SK-N-SH treated with all-trans-retinoic acid at 6 μM for 48 hours (cell line): ENCODE measurements around the gene SUN2.

Source experiments
- ATAC-seq: fragments of 200-7000 bp; cut with Tn5 transposase; 3 replicates; pipeline ENCODE4 v1.9.1; 2020; ENCODE audit warnings: mild to moderate bottlenecking, moderate library complexity
- ARNTL ChIP-seq: fragments of 450-650 bp; formaldehyde crosslinking; IDR thresholded peaks from 2 replicates; pipeline ENCODE4 v1.5.0; 2020; ENCODE audit warnings: low read depth, mild to moderate bottlenecking, moderate library complexity, borderline replicate concordance
- BACH2 ChIP-seq: fragments of 250-450 bp; sonication (Bioruptor Pico); IDR thresholded peaks from 2 replicates; pipeline ENCODE4 v1.9.0; 2021; ENCODE audit warnings: mild to moderate bottlenecking, borderline replicate concordance
- CSDC2 ChIP-seq: fragments of 250-450 bp; sonication (Bioruptor Pico); IDR thresholded peaks from 2 replicates; pipeline ENCODE4 v1.5.0; 2020; ENCODE audit warnings: mild to moderate bottlenecking, moderate library complexity
- ESRRG ChIP-seq: fragments of 250-450 bp; sonication (Bioruptor Pico); IDR thresholded peaks from 2 replicates; pipeline ENCODE4 v1.6.1; 2021; ENCODE audit warnings: mild to moderate bottlenecking
- GLIS3 ChIP-seq: fragments of 250-450 bp; sonication (Bioruptor Pico); IDR thresholded peaks from 2 replicates; pipeline ENCODE4 v1.5.0; 2020; ENCODE audit warnings: mild to moderate bottlenecking, moderate library complexity
- ISL1 ChIP-seq: fragments of 250-450 bp; sonication (Bioruptor Pico); IDR thresholded peaks from 2 replicates; pipeline ENCODE4 v2.1.2; 2022; ENCODE audit warnings: mild to moderate bottlenecking, moderate library complexity
- OSR1 ChIP-seq: fragments of 250-450 bp; sonication (Bioruptor Pico); IDR thresholded peaks from 2 replicates; pipeline ENCODE4 v1.8.0; 2022; ENCODE audit warnings: moderate library complexity, mild to moderate bottlenecking, inconsistent platforms
- PPARA ChIP-seq: fragments of 250-450 bp; sonication (Bioruptor Pico); IDR thresholded peaks from 2 replicates; pipeline ENCODE4 v1.5.0; 2020; ENCODE audit warnings: mild to moderate bottlenecking, borderline replicate concordance
- RARB ChIP-seq: fragments of 250-450 bp; sonication (Bioruptor Pico); IDR thresholded peaks from 2 replicates; pipeline ENCODE4 v1.8.0; 2021; ENCODE audit warnings: mild to moderate bottlenecking, moderate library complexity
- SNAI2 ChIP-seq: fragments of 250-450 bp; sonication (Bioruptor Pico); IDR thresholded peaks from 2 replicates; pipeline ENCODE4 v1.5.0; 2020; ENCODE audit warnings: mild to moderate bottlenecking, moderate library complexity
- TCF4 ChIP-seq: fragments of 250-450 bp; sonication (Bioruptor Pico); IDR thresholded peaks from 2 replicates; pipeline ENCODE4 v1.8.0; 2021; ENCODE audit warnings: mild to moderate bottlenecking, moderate library complexity, borderline replicate concordance
- TOX ChIP-seq: fragments of 250-450 bp; sonication (Bioruptor Pico); IDR thresholded peaks from 2 replicates; pipeline ENCODE4 v1.8.0; 2021; ENCODE audit warnings: mild to moderate bottlenecking, moderate library complexity, borderline replicate concordance
- ZC3H10 ChIP-seq: fragments of 250-450 bp; sonication (Bioruptor Pico); IDR thresholded peaks from 2 replicates; pipeline ENCODE4 v1.5.1; 2021; ENCODE audit warnings: mild to moderate bottlenecking, moderate library complexity
- ZFP3 ChIP-seq: fragments of 250-450 bp; sonication (Bioruptor Pico); IDR thresholded peaks from 2 replicates; pipeline ENCODE4 v1.5.0; 2020; ENCODE audit warnings: mild to moderate bottlenecking, moderate library complexity
- ZFP30 ChIP-seq: fragments of 450-650 bp; formaldehyde crosslinking; IDR thresholded peaks from 2 replicates; pipeline ENCODE4 v1.5.0; 2022; ENCODE audit warnings: mild to moderate bottlenecking, moderate library complexity
- ZNF565 ChIP-seq: fragments of 450-650 bp; formaldehyde crosslinking; conservative IDR thresholded peaks from 2 replicates; pipeline ENCODE4 v1.5.0; 2020; ENCODE audit warnings: low read depth, mild to moderate bottlenecking, moderate library complexity
- ZNF8 ChIP-seq: fragments of 450-650 bp; formaldehyde crosslinking; IDR thresholded peaks from 2 replicates; pipeline ENCODE4 v1.5.0; 2020; ENCODE audit warnings: mild to moderate bottlenecking, moderate library complexity
- TF ChIP-seq, protein P1 (sequence below): fragments of 250-450 bp; sonication (Bioruptor Pico); IDR thresholded peaks from 2 replicates; pipeline ENCODE4 v1.8.0; 2020; ENCODE audit warnings: mild to moderate bottlenecking, moderate library complexity, borderline replicate concordance
- TF ChIP-seq, protein P2 (sequence below): fragments of 250-450 bp; sonication (Bioruptor Pico); IDR thresholded peaks from 2 replicates; pipeline ENCODE4 v1.8.0; 2021; ENCODE audit warnings: low read depth, mild to moderate bottlenecking, moderate library complexity, borderline replicate concordance
- TF ChIP-seq, protein P3 (sequence below): fragments of 250-450 bp; sonication (Bioruptor Pico); IDR thresholded peaks from 2 replicates; pipeline ENCODE4 v1.5.1; 2020; ENCODE audit warnings: low read depth, mild to moderate bottlenecking, moderate library complexity
- TF ChIP-seq, protein P4 (sequence below): fragments of 250-450 bp; sonication (Bioruptor Pico); IDR thresholded peaks from 2 replicates; pipeline ENCODE4 v1.5.0; 2020; ENCODE audit warnings: mild to moderate bottlenecking, moderate library complexity

SUN2 gene

DNA sequence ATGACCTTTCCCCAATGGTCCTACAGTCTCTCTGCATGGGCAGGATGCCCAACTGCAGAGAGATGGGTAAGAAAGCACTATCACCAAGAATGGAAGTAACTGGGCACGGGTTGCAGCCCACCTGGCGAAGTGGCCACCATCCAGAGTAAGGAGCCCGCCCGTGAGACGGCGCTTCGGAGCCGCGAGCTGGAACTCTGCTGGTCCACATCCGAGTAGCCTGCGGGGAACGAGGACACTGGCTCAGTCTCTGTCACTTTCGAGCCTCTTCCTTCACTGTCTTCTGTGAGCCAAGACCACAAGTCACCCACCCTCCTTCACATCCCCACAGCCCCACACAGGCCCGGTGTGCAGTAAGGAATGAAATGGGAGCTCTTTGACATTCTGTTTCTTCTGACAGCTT is 5.7 kb downstream of the SUN2 start:
- TF ChIP-seq OSR1 (no peak), ARNTL (no peak), ZNF565 (CRISPR knock-in tag) (no peak), TCF4 (CRISPR knock-in tag) (no peak), ZFP30 (CRISPR knock-in tag) (no peak), SNAI2 (CRISPR knock-in tag) (no peak), TOX (CRISPR knock-in tag) (no peak), BACH2 (CRISPR knock-in tag) (no peak), ZNF8 (CRISPR knock-in tag) (no peak), GLIS3 (CRISPR knock-in tag) (no peak), ESRRG (CRISPR knock-in tag) (no peak)
- TF ChIP-seq, protein P1, sequence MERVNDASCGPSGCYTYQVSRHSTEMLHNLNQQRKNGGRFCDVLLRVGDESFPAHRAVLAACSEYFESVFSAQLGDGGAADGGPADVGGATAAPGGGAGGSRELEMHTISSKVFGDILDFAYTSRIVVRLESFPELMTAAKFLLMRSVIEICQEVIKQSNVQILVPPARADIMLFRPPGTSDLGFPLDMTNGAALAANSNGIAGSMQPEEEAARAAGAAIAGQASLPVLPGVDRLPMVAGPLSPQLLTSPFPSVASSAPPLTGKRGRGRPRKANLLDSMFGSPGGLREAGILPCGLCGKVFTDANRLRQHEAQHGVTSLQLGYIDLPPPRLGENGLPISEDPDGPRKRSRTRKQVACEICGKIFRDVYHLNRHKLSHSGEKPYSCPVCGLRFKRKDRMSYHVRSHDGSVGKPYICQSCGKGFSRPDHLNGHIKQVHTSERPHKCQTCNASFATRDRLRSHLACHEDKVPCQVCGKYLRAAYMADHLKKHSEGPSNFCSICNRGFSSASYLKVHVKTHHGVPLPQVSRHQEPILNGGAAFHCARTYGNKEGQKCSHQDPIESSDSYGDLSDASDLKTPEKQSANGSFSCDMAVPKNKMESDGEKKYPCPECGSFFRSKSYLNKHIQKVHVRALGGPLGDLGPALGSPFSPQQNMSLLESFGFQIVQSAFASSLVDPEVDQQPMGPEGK (CRISPR knock-in tag), result no peak
- TF ChIP-seq, protein P2, sequence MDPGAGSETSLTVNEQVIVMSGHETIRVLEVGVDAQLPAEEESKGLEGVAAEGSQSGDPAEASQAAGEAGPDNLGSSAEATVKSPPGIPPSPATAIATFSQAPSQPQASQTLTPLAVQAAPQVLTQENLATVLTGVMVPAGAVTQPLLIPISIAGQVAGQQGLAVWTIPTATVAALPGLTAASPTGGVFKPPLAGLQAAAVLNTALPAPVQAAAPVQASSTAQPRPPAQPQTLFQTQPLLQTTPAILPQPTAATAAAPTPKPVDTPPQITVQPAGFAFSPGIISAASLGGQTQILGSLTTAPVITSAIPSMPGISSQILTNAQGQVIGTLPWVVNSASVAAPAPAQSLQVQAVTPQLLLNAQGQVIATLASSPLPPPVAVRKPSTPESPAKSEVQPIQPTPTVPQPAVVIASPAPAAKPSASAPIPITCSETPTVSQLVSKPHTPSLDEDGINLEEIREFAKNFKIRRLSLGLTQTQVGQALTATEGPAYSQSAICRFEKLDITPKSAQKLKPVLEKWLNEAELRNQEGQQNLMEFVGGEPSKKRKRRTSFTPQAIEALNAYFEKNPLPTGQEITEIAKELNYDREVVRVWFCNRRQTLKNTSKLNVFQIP (CRISPR knock-in tag), result no peak
- TF ChIP-seq, all 23 proteins: peak for 0
- ATAC-seq, result no peak

- ATAC-seq, result no peak
- TF ChIP-seq SNAI2 (CRISPR knock-in tag) (no peak), ISL1 (CRISPR knock-in tag) (no peak), RARB (CRISPR knock-in tag) (no peak)
- TF ChIP-seq, protein P2 (CRISPR knock-in tag), result no peak
Measured at GRCh38 chr22:38748487-38749136, 7.2 kb downstream of the SUN2 start.

DNA sequence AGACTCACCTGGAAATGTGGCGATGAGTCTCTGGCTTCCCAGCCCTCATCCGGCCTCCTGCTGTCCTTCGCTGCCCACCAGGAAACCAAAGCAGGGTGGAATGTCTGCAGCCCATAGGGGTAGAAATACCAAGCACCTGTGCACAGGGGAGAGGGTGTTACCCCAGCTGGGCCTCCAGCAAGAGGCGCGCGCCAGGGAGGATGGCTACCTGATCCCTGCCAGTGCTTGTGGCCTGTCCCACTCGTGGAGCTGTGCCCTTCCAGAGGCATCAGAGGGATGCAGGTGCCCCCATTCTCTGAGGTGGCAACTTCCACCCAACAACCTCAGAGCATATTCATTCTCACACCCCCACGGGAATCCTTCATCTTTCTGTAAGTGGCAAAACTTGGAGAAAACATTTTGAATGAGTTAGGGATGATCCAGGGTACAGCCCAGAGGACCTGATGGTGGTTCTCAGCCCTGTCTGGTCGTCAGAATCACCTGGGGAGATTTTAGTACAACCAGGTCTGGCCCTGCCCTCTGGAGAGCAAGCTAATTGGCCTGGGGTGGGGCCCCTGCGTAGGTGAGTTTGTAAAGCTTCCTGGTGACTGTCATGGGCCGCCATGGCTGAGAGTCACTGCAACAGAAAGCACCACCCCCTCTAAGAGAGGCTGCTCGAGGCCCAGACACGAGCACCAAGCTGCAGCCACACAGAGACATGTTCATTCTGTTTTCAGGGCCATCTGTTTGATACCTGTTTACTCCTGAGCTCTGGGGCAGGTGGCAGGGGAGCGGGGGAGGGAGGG is 9.9 kb downstream of the SUN2 start:
- TF ChIP-seq PPARA (CRISPR knock-in tag) (no peak), ESRRG (CRISPR knock-in tag) (no peak), TOX (CRISPR knock-in tag) (no peak), GLIS3 (CRISPR knock-in tag) (no peak), RARB (CRISPR knock-in tag) (no peak), ARNTL (no peak), ZC3H10 (CRISPR knock-in tag) (no peak), OSR1 (no peak)
- TF ChIP-seq, protein P1 (CRISPR knock-in tag), result no peak
- TF ChIP-seq, protein P3, sequence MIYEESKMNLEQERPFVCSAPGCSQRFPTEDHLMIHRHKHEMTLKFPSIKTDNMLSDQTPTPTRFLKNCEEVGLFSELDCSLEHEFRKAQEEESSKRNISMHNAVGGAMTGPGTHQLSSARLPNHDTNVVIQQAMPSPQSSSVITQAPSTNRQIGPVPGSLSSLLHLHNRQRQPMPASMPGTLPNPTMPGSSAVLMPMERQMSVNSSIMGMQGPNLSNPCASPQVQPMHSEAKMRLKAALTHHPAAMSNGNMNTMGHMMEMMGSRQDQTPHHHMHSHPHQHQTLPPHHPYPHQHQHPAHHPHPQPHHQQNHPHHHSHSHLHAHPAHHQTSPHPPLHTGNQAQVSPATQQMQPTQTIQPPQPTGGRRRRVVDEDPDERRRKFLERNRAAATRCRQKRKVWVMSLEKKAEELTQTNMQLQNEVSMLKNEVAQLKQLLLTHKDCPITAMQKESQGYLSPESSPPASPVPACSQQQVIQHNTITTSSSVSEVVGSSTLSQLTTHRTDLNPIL (CRISPR knock-in tag), result no peak
- no peak for ATAC-seq

DNA sequence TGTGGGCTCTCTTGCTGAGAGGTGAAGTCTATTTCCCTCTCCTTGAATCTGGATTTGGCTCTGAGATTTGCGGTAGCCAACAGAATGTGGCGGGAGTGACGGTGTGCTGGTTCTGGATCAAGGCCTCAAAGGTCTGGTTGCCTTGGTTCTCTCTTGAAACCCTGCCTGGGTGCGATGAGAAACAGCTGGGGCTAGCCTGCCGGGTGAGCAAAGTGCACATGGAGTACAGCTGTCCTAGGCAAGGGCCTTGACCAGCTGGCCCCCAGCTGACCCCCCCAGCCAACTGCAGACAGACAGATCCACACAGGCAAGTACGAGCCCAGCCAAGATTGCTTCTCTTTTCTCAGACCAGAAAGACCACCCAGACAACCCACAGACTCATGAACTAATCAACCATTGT is 10.8 kb downstream of the SUN2 start:
- no peak for ATAC-seq
- no peak for TF ChIP-seq ZNF8 (CRISPR knock-in tag)
- TF ChIP-seq ZC3H10 (CRISPR knock-in tag), result no peak
- no peak for TF ChIP-seq CSDC2 (CRISPR knock-in tag)
- no peak for TF ChIP-seq TCF4 (CRISPR knock-in tag)
- TF ChIP-seq, protein P4, sequence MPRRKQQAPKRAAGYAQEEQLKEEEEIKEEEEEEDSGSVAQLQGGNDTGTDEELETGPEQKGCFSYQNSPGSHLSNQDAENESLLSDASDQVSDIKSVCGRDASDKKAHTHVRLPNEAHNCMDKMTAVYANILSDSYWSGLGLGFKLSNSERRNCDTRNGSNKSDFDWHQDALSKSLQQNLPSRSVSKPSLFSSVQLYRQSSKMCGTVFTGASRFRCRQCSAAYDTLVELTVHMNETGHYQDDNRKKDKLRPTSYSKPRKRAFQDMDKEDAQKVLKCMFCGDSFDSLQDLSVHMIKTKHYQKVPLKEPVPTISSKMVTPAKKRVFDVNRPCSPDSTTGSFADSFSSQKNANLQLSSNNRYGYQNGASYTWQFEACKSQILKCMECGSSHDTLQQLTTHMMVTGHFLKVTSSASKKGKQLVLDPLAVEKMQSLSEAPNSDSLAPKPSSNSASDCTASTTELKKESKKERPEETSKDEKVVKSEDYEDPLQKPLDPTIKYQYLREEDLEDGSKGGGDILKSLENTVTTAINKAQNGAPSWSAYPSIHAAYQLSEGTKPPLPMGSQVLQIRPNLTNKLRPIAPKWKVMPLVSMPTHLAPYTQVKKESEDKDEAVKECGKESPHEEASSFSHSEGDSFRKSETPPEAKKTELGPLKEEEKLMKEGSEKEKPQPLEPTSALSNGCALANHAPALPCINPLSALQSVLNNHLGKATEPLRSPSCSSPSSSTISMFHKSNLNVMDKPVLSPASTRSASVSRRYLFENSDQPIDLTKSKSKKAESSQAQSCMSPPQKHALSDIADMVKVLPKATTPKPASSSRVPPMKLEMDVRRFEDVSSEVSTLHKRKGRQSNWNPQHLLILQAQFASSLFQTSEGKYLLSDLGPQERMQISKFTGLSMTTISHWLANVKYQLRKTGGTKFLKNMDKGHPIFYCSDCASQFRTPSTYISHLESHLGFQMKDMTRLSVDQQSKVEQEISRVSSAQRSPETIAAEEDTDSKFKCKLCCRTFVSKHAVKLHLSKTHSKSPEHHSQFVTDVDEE (CRISPR knock-in tag), result no peak
- TF ChIP-seq ZFP3 (CRISPR knock-in tag), result no peak
- TF ChIP-seq ISL1 (CRISPR knock-in tag), result no peak
- TF ChIP-seq RARB (CRISPR knock-in tag), result no peak
- no peak for TF ChIP-seq ESRRG (CRISPR knock-in tag)
- no peak for TF ChIP-seq GLIS3 (CRISPR knock-in tag)
- TF ChIP-seq BACH2 (CRISPR knock-in tag), result no peak
